Vagina (tissue), 2 donors: Measurements from ENCODE around the gene MAML3. TPM values are rescaled to one million over a fixed set of nuclear protein-coding genes. Genes with fewer than 3 reads are reported as not detected.
A peak's percentile ranks its signal among the peaks of the same experiment; 100 is the strongest.

Source experiments
- DNase-seq, 2 donors: peaks; one replicate each; pipeline ENCODE4 v3.0.0-alpha.2; 2017; ENCODE audit errors: extremely low spot score in 2 of 2
- H3K27ac ChIP-seq: fragments of 200-600 bp; sonication (generic); one replicate; pipeline ENCODE4 v1.5.1; 2019
- H3K27me3 ChIP-seq: fragments of 200-600 bp; sonication (generic); one replicate; pipeline ENCODE4 v1.5.1; 2019
- H3K36me3 ChIP-seq, 2 donors: fragments of 200-600 bp; sonication (generic); one replicate each; pipeline ENCODE4 v1.5.1; 2017 to 2019
- H3K4me1 ChIP-seq: fragments of 200-600 bp; sonication (generic); one replicate; pipeline ENCODE4 v1.5.1; 2019
- H3K4me3 ChIP-seq, 2 donors: fragments of 200-600 bp; sonication (generic); 1 replicate in 1 of 2; 2 replicates in 1 of 2; pipeline ENCODE4 v1.5.1; 2016 to 2019
- H3K9me3 ChIP-seq: fragments of 200-600 bp; sonication (generic); one replicate; pipeline ENCODE4 v1.5.1; 2019
- CTCF ChIP-seq, 3 experiments: fragments of 450-650 bp in 2 of 3; fragments of 200-600 bp in 1 of 3; sonication (generic) in 1 of 3; IDR thresholded peaks; one replicate each; pipeline ENCODE4 v1.5.1; 2017 to 2019; ENCODE audit warnings: antibody characterized with exemption in 3 of 3, mild to moderate bottlenecking in 2 of 3, moderate library complexity in 2 of 3
- POLR2A ChIP-seq, 2 donors: fragments of 450-650 bp; IDR thresholded peaks; one replicate each; pipeline ENCODE4 v1.6.1; 2017; ENCODE audit warnings: antibody characterized with exemption in 2 of 2, mild to moderate bottlenecking in 2 of 2, moderate library complexity in 2 of 2
- POLR2AphosphoS5 ChIP-seq, 2 donors: sonication (generic); formaldehyde crosslinking; IDR thresholded peaks; one replicate each; pipeline ENCODE4 v1.9.0; 2017; ENCODE audit warnings: antibody characterized with exemption in 2 of 2, mild to moderate bottlenecking in 2 of 2, low read depth in 1 of 2; ENCODE audit not compliant: insufficient read depth in 1 of 2
- intact Hi-C: fragments of 100-400 bp; cut with DNase I; formaldehyde crosslinking; loops from one replicate; pipeline ENCODE4 v1.15.1; 2023
- total RNA-seq: library from RNA; depleted of rRNA; stranded (reverse); fragments of >200 nt; gene quantifications from one replicate; pipeline ENCODE4 v1.2.3, GENCODE V29; 2016

MAML3 gene
- total RNA-seq, 1 donor from 2014 or later: 16.2 TPM

DNA sequence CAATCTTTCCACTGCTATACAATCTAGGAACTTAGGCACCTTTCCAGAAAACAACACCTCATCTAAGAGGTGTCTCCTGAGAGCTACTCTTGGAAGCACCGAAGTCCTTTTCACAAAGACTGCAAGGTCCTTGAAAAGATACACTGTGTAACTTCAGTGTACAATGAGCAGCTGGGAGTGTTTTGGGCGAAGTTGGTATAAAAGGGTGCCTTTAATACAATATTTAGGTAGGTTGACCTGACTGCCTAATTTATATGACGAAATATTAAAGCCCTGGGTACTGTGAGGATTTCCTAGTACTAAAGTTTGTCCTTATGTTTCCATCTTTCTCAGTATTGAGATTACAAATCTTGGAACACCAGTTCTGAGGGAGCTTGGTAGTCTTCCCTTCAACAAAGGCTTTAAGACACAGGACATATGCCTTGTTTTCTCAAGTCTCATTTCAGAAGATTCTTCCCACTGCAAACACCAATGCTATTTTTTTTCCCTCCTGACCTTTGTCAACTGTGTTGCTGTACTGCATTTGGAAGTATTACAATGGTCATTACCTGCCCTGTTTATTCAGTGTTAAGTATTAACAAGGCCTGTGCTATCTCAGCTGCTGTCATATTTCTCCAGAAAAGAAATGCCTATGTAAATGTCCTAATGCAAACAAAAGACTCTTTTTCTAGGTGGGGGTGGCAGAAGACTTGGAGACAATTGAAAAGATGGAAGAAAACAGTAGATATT is 134.2 kb downstream of the MAML3 start:
- intact Hi-C loops: no loop called here
- Histone ChIP-seq H3K4me1 (peaks cover 18% of the 10 kb centered on the region), H3K4me3 (no peak overlapping the region), H3K27me3 (no peaks in the 10 kb centered on the region), H3K27ac (no peak overlapping the region), H3K9me3 (no peaks in the 10 kb centered on the region), H3K36me3 (no peaks in the 10 kb centered on the region)
- TF ChIP-seq CTCF (IDR thresholded peaks at IDR 0.05) (no peak), POLR2A (IDR thresholded peaks at IDR 0.05) (no peak), POLR2AphosphoS5 (IDR thresholded peaks at IDR 0.05; ENCODE audit: insufficient read depth in 1 of 2, low read depth in 1 of 2) (no peak)
- no peak for DNase-seq

- H3K27ac ChIP-seq: no peak overlapping the region
- no peak for DNase-seq
- no peaks in the 10 kb centered on the region for H3K9me3 ChIP-seq
- H3K4me1 ChIP-seq: peaks cover 18% of the 10 kb centered on the region
- no peaks in the 10 kb centered on the region for H3K27me3 ChIP-seq
- TF ChIP-seq CTCF (IDR thresholded peaks at IDR 0.05) (no peak), POLR2AphosphoS5 (IDR thresholded peaks at IDR 0.05; ENCODE audit: insufficient read depth in 1 of 2, low read depth in 1 of 2) (no peak), POLR2A (IDR thresholded peaks at IDR 0.05) (no peak)
- no peaks in the 10 kb centered on the region for H3K36me3 ChIP-seq
- H3K4me3 ChIP-seq: no peak overlapping the region
- intact Hi-C loops: no loop called here
These were observed 134.9 kb downstream of the MAML3 start for GRCh38 chr4:140018931-140019618.

- H3K27me3 ChIP-seq: no peaks in the 10 kb centered on the region
- no peaks in the 10 kb centered on the region for H3K9me3 ChIP-seq
- no peak for DNase-seq
- H3K4me1 ChIP-seq: peaks cover under 1% of the 10 kb centered on the region
- no peak overlapping the region for H3K4me3 ChIP-seq
- intact Hi-C loops: no loop called here
- H3K36me3 ChIP-seq: no peaks in the 10 kb centered on the region
- TF ChIP-seq POLR2A (IDR thresholded peaks at IDR 0.05) (no peak), CTCF (IDR thresholded peaks at IDR 0.05) (no peak), POLR2AphosphoS5 (IDR thresholded peaks at IDR 0.05; ENCODE audit: insufficient read depth in 1 of 2, low read depth in 1 of 2) (no peak)
- H3K27ac ChIP-seq: no peak overlapping the region
These were observed 139.7 kb downstream of the MAML3 start for GRCh38 chr4:140014284-140014683.

DNA sequence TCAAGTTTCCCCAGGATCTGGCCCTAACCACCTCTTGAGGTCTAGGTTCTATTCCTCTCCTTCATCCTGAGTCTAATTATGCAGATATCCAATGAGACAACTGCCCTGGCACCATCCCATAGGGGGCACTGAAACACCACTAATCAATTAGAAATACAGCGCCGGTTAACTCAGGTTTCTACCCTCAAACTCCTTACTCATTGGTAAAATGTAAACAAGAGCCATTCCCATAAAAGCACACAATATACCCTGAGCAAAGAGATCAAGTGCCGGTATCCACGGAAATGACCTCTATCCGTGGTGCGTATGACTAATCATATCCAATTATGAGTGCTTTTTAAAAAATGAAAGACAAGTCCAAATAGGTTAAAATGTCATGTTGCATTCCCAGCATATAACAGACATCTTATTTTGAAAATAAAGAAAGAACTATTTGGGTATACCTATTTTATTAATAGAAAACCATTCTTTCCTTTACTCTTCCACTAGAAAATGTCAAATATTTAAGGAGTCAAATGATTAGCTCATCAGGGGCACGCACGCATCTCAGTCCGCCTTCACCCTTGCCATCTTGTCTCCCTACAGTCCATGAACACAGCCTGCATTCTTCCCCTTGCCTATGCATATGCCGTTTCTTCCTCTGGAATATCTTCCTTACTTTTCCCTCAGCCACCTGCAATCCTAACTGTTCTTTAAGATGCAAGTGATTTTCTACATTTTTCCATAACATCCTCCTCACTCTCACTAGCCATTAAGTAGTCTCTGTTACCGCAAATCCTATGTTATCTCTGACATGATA is 141.1 kb downstream of the MAML3 start:
- intact Hi-C loops: no loop called here
- Histone ChIP-seq H3K27me3 (no peaks in the 10 kb centered on the region), H3K27ac (no peak overlapping the region), H3K9me3 (no peaks in the 10 kb centered on the region), H3K4me1 (no peaks in the 10 kb centered on the region), H3K4me3 (no peak overlapping the region), H3K36me3 (no peaks in the 10 kb centered on the region)
- TF ChIP-seq CTCF (IDR thresholded peaks at IDR 0.05) (peak in 2 of 3 experiments; percentile 7 to 34), POLR2AphosphoS5 (IDR thresholded peaks at IDR 0.05; ENCODE audit: insufficient read depth in 1 of 2, low read depth in 1 of 2) (no peak)
- DNase-seq: no peak
